Measurements from ENCODE around the gene SRP68.

GRCh38 chr17:76017481-76018339, 54.6 kb downstream of the SRP68 start:
- TF ChIP-seq MAX (IDR thresholded peaks at IDR 0.05): no peak
- TF ChIP-seq, protein P1, sequence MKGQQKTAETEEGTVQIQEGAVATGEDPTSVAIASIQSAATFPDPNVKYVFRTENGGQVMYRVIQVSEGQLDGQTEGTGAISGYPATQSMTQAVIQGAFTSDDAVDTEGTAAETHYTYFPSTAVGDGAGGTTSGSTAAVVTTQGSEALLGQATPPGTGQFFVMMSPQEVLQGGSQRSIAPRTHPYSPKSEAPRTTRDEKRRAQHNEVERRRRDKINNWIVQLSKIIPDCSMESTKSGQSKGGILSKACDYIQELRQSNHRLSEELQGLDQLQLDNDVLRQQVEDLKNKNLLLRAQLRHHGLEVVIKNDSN (IDR thresholded peaks at IDR 0.05): no peak
- TF ChIP-seq EGR1 (IDR thresholded peaks at IDR 0.05): no peak
- TF ChIP-seq YY1 (IDR thresholded peaks at IDR 0.05; ENCODE audit: low read depth): no peak
- TF ChIP-seq FOXM1 (IDR thresholded peaks at IDR 0.05; ENCODE audit: borderline replicate concordance, low read depth): no peak
- TF ChIP-seq EP300 (IDR thresholded peaks at IDR 0.05; ENCODE audit: borderline replicate concordance): no peak
- no peak for TF ChIP-seq CREB1 (IDR thresholded peaks at IDR 0.05; ENCODE audit: low read depth)
- TF ChIP-seq ZBTB7A (IDR thresholded peaks at IDR 0.05; ENCODE audit: low read depth): no peak
- no peak for TF ChIP-seq REST (IDR thresholded peaks at IDR 0.05; ENCODE audit: low read depth)

Data from Ishikawa (cell line).